ENCODE measurements around the gene CD209.

GRCh38 chr19:7739801-7740681 lies 7.3 kb downstream of the CD209 start:
- TF ChIP-seq CTCF (IDR thresholded peaks at IDR 0.05): no peak
- TF ChIP-seq POLR2A (IDR thresholded peaks at IDR 0.05; ENCODE audit: low read depth): no peak
- TF ChIP-seq POLR2AphosphoS5 (IDR thresholded peaks at IDR 0.05): no peak
- no peak for TF ChIP-seq EP300 (IDR thresholded peaks at IDR 0.05)
